GM18867 (cell line): ENCODE data around the gene AIG1.
A peak's percentile ranks its signal among the peaks of the same experiment; 100 is the strongest.

ENCODE experiments used
- ATAC-seq: cut with Tn5 transposase; IDR thresholded peaks from one replicate; pipeline ENCODE4 v1.9.1; 2021; ENCODE audit warnings: mild to moderate bottlenecking, moderate library complexity; ENCODE audit not compliant: unreplicated experiment

Gene AIG1

GRCh38 chr6:143356101-143356880 lies 295.6 kb downstream of the AIG1 start:
- no peak for ATAC-seq

DNA sequence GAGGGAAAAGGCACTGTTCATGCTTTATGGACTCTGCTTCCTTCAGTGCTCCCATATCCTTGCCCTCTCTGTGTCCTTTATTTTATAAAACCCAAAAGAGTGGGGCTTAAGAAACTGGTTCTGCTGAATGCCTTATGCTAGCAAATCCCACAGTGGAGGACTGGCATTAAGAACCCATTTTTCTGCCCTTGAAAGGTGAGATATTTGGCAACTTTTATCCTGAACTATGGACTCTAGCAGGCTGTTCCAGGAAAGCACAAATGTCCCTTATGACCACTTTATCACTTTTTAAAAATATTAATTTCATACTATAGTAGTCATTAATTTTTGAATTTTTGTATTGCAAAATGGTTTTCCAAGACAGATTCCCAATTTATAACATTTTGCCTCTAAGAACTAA lies 296.5 kb downstream of the AIG1 start:
- ATAC-seq = no peak

DNA sequence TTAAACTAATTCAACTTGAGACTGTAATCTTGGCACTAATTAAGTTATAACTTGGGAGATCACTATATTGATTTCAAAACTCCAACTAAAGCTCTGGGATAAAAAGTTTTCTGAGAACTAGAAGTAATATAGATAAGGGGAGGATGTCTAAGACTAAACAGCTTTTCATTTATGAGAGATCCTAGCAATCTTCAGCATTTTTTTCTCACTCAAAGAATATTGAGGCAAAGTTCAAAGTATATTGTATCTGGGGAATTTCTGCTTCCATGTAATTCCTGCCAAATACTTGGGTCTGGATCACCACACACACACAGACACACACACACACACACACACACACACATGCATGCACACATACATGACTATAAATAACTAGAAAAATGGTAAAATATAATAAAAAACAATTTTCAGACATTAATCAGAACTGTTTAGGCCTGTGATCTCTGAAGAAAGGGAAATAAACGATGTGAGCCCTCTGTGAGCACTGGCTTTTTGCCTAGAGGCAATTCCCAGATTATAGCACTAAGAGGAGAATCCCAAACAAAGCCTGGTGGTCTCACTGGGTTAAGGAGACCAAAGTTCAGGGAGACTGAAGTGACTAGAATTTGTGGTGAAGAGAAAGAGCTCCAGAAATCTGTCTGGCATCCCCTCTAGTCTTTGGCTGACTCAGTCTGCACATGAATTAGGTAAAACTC lies 297.0 kb downstream of the AIG1 start:
- ATAC-seq = no peak

DNA sequence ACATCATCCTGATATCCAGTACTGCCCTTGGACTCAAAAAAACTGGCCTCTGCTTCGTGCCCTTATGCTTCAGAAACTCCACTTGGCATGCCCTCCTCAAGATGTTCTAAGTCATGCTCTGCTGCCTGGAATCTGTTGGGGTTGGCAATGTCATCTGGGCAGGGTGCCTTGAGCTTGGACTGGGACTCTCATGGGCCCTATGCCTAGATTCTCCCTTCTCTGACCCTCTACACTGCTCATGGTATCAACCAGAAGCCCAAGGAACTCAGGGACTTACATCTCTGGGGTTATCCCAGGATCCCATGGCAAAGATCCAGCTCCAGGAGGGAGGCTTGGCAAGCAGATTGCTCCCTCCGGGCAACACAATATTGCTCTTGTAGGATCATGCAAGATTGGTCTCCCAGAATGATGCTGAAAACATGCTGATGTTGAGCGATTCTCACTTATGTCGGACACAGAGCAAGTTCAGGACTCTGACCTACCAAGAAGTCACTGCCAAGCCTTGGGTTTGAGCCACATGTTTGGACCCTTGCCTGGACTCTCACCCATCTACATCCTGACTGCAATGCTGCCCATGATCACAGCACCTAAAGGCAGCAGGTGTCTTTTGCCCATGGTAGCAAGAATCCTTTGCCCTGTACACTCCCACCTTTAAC lies 301.0 kb downstream of the AIG1 start:
- no peak for ATAC-seq

GRCh38 chr6:143362192-143362558 lies 301.5 kb downstream of the AIG1 start:
- ATAC-seq = no peak

DNA sequence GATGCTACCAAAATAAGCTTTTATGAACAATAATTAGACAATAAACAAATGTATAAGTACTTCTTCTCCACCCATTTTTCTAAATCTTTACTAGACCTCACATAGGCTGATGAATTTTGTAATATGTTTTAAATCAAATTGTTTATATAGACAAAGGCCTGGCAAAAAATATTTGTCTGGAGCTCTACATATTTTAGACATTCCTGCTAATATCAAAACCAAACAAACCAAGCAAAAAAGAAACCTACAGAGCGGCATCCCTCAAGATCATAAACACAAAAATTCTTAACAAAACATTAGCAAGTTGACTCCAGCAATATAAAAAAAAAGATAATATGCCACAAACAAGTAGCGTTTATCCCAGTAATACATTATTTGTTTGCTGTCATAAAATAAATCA lies 302.6 kb downstream of the AIG1 start:
- ATAC-seq = no peak

GRCh38 chr6:143368426-143368825 lies 307.7 kb downstream of the AIG1 start:
- peak; percentile 98 for ATAC-seq

- ATAC-seq = no peak
Observed at GRCh38 chr6:143369971-143370370, 309.3 kb downstream of the AIG1 start.

- no peak for ATAC-seq
Observed at GRCh38 chr6:143370812-143371370, 310.2 kb downstream of the AIG1 start.

DNA sequence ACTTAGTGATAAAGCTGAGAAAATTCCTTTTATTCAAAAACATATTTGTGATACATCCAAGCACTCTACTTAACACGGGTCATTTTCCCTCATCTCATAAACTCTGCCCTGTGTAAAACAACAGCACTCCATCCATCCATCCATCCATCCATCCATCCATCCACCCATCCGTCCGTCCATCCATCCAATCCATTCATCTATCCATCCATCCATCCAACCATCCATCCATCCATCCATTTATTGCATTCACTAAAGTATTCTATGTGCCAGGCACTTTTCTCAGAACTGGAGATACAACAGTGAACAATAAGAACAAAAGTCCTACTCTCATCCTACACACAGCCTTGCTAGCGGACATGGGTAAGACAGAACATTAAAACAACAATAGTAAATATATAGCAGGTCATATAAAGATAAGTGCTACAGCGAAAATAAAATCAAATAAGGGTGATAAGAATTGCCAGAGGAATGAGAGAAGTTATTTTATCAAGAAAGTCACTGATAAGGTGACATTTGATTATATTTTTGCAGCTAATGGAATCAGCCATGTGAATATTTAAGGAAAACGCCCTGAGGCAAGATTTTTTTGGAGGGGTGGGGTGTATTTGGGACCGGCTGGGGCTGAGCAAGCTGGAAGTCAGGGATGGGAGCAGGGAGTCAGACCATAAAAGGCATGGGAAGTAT lies 311.7 kb downstream of the AIG1 start:
- no peak for ATAC-seq

DNA sequence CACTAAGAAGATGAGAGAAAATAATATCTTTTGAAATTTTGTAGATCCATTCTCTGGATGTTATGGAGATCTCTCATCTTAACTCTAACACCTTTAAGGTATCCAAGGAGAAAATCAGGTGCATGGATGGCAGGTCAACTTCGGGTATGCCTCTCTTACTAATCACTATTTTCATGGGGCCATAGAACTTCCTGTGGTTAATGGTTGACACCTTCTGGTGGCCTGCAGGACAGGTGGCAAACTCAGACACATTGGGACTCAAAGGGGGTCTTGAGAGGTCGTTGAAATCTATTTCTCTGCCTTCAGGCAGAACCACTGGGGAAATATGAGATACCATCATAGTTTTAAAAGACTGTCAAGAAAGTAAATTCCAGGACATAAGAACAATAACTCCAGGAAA lies 313.3 kb downstream of the AIG1 start:
- peak; percentile 52 for ATAC-seq

DNA sequence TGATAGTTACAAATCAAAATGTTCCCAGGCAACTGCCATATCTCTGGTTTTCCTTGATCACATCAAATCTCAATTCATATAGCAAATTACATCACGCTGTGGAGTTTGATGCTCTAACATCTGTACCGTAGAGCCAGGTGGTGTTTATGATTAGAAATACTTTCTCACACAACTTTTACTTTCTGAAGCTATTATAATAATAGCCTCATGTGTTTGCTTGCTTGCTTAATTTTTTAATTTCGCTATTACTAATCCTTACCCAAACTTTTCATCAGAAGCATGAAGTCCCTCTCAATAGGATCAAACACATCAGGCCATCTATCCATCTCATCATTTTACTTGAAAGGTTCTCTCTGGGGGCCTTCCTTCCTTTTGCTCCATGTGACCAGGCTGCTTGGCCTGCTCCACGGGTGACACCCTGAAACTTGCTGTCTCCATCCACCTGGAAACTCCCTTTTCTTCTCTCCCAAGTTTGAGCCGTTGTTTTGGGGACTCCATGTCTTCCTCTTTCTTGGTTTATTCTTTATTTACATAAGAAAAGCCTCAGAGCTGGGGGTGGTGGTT lies 314.4 kb downstream of the AIG1 start:
- ATAC-seq = no peak

- no peak for ATAC-seq
Observed at GRCh38 chr6:143376375-143376774, 315.7 kb downstream of the AIG1 start.

DNA sequence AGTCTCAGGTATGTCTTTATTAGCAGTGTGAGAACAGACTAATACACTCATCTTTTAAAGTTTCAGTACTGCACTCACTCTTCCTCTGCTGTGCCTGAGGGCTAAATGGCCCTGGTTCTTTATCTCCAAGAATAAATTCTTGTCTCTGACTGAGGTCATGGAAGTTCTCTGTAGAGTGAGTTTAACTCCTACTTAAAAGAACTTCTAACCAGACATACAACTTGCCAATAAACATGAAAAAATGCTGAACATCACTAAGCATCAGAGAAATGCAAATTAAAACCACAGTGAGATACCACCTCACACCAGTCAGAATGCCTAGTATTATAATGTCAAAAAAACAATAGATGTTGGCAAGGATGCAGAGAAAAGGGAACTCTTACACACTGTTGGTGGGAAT lies 316.2 kb downstream of the AIG1 start:
- no peak for ATAC-seq

DNA sequence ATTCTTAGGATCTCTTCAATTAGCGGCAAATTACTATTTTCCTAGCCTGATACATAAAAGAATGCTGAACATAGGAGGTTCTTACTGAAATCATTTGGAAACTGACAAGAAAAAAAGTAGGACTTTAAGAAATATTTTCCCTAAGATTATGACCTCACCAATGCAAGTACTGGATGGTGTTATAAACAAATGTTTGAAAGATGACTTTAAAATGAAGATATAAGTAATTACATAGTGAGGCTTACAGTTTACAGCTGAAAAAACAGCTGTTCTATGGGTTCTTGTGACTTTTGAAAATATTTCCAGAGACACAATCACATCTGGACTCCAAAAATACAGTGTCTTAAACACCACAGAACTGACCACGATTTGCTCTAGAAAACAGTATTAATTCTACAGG lies 324.9 kb downstream of the AIG1 start:
- ATAC-seq = no peak

DNA sequence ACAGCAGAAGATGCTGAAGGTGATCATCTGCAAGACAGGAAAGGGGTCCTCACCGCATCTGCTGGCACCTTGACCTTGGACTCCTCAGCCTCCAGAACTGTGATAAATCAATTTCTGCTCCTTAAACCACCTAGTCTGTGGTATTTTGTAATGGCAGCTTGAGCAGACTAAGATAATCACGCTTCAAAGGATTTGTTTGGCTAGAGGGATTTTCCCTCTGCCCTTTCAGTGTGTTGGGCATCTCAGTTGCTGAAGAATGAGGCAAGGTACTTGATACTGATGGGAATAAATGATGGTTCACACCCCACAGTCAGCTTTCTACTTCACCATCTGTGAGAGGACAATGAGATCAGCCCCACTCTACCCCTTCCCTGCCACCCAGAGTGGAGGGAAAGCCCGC lies 329.6 kb downstream of the AIG1 start:
- ATAC-seq = no peak
